Measurements from ENCODE around the gene PTBP1.
A peak's percentile ranks its signal among the peaks of the same experiment; 100 is the strongest.

The PTBP1 gene

DNA sequence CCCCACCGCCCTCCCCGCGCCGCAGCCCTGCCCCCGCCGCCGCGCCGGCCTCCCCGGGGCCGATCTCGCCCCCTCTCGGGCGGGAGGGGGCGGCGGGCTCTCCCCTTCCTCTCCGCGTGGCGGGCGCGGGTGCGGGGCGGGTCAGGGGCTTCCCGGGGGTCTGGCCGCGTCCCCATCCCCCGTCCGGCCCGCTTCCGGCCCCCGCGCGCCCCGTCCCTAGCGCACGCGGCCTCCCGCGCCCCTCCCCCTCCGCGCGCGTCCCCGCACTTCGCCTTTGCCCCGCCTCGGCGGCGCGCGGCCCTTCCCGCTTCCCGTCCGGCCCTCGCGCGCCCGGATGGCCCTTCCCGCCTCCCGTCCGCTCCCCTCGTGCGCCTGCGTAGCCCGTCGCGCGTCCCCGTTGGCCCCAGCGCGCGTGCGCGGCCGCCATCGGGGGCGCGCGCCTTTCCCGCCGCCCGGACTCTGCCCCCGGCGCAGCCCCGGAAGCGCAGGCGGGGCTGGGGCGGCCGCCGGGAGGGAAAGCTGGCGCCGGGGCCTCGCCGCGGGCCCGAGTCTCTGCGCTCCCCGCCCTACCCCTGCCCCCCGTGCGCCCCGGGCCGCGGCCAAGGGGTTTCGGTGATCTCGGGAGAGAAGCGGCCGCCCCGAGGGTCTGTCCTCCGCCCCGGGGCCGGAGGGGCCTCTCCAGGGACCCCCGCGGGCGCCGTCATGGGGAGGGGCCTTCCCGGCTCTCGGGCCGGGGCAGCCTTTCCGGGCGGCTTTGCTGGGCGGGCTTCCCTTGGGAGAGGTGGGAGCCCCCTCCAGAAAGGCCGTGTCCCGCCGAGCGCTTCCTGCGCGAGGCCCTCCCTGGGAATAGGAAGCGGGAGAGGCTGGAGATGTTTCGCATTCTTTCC is 519 bp downstream of the PTBP1 start:
- peaks cover 41% of the 10 kb centered on the region for H3K4me1 Mint-ChIP-seq (ENCODE audit: low read depth)
- H3K27ac Mint-ChIP-seq = peak overlapping the region; percentile 70
- H3K4me3 Mint-ChIP-seq = peak overlapping the region; percentile 88
- H3K36me3 Mint-ChIP-seq (ENCODE audit: low read depth) = peaks cover 48% of the 10 kb centered on the region
- no peaks in the 10 kb centered on the region for H3K9me3 Mint-ChIP-seq
- no peaks in the 10 kb centered on the region for H3K27me3 Mint-ChIP-seq
- intact Hi-C loops (cut with micrococcal nuclease) = loop anchor here (1.0 kb wide), 1 partner anchor 96 kb away; the partner anchor contains the start of genes MED16 and RNU6-9

DNA sequence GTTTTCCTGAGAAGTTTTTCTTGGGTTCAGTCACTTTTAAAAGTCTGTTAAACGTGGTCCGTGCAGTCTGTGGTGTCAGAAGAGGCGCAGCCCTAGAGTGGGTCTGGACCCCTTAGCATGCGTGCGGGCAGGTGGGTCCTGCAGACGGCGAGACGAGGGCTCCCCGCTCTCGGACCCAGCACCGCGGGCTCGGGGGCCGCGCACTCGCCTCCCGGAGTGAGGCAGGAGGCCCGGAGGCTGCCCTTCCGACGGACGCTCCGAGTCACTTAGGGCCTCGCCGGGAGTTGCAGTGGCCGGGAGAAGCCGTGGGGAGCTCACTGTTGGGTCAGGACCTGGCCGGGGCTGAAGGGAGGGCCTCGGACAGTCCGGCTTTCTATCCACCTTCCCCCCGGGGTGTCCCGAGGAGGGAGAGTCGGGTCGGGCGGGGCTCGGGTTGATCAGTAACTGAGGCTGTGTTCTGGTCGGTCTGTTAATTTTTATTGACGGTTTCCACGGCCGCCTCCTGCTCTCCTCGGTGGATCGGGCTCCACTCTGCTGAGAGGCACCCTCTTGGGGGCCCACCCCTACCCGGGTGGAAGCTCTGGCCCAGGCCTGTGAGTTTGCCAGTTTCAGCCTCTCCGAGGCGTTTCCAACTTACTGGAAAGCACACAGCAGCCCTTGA is 1.3 kb downstream of the PTBP1 start:
- Mint-ChIP-seq H3K4me1 (ENCODE audit: low read depth) (peaks cover 48% of the 10 kb centered on the region), H3K4me3 (peak overlapping the region; percentile 88), H3K9me3 (no peaks in the 10 kb centered on the region)

DNA sequence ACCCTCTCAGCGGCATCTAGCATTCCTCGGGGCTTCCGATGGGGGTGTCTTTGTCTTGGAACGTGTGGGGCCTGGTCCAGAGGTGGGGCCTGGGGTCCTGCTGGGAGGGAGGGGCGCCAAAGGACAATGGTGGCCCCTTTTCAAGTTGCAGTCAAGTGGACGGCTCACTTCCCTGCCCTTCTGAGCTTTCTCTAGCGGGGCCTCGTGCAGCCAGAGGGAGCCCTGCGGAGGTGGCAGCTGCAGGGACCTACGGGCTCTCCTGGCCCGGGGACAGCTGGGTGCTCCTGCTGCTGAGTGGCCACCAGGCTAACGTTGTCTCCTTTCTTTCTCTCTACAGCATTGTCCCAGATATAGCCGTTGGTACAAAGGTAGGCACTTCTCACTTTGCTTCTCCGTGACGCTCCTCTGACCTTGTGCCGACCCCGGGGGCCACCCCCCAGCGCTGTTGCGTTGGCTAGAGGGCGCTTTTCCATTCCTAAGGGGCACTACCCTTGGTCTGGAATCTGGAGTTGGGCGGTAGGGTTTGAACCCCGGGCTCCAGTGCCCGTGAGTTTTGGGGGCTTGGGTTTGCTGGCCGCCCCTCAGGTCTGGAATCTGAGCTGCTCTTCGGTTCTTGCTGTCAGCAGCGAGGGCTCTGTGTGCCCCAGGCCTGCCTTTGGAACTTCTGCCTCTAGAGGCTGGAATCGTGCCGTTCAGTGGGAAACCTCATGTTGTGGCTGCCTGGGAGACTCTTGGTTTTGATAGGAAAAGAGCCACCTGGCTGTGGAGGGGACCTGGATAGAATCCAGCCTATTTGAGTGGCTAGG is 2.0 kb downstream of the PTBP1 start:
- Mint-ChIP-seq H3K27me3 (no peaks in the 10 kb centered on the region), H3K27ac (peak overlapping the region; percentile 70), H3K4me1 (ENCODE audit: low read depth) (peaks cover 48% of the 10 kb centered on the region), H3K4me3 (peak overlapping the region; percentile 88), H3K9me3 (no peaks in the 10 kb centered on the region), H3K36me3 (ENCODE audit: low read depth) (peaks cover 63% of the 10 kb centered on the region)
- intact Hi-C loops (cut with micrococcal nuclease) = no loop called here

More for the DNA sequence above, 1.3 kb downstream of the PTBP1 start:
- no peaks in the 10 kb centered on the region for H3K27me3 Mint-ChIP-seq
- intact Hi-C loops (cut with micrococcal nuclease) = no loop called here
- peaks cover 56% of the 10 kb centered on the region for H3K36me3 Mint-ChIP-seq (ENCODE audit: low read depth)
- peak overlapping the region; percentile 70 for H3K27ac Mint-ChIP-seq

DNA sequence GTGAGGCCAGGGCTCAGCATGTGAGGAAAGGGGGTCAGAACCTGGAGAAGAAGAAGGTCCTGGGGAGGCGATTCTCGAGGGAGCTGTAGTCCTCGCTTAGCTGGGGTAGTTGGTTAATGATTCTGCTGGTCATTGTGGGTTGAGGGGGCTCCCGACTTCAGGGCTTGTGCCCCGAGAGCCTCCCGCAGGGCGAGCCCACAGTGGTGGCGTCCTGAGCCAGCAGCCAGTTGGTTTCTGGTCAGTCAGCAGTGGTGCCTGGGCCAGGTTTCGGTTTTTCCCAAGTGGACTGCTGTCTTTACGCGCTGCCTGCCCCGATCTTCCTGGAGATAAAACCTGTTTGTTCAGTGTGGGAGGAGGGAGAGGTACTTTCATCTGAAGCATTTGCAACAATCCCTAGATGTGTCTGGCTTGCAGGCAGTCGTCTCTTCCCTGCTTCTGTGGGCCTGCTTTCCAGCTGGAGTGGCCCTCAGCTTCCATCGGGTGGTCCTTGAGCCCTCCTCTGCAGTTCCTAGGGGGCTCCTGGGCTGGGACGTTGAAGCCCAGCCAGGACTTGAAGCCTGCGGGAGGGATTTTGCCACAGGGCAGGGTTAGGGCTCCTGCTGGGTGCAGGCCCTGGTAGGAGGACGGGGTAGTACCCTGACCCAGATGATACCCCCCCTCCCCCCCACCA is 3.2 kb downstream of the PTBP1 start:
- H3K36me3 Mint-ChIP-seq (ENCODE audit: low read depth) = peaks cover 75% of the 10 kb centered on the region
- H3K9me3 Mint-ChIP-seq = no peaks in the 10 kb centered on the region
- H3K4me1 Mint-ChIP-seq (ENCODE audit: low read depth) = peaks cover 48% of the 10 kb centered on the region
- no peaks in the 10 kb centered on the region for H3K27me3 Mint-ChIP-seq
- peak overlapping the region; percentile 25 for H3K4me3 Mint-ChIP-seq
- no peak overlapping the region for H3K27ac Mint-ChIP-seq
- intact Hi-C loops (cut with micrococcal nuclease) = no loop called here

DNA sequence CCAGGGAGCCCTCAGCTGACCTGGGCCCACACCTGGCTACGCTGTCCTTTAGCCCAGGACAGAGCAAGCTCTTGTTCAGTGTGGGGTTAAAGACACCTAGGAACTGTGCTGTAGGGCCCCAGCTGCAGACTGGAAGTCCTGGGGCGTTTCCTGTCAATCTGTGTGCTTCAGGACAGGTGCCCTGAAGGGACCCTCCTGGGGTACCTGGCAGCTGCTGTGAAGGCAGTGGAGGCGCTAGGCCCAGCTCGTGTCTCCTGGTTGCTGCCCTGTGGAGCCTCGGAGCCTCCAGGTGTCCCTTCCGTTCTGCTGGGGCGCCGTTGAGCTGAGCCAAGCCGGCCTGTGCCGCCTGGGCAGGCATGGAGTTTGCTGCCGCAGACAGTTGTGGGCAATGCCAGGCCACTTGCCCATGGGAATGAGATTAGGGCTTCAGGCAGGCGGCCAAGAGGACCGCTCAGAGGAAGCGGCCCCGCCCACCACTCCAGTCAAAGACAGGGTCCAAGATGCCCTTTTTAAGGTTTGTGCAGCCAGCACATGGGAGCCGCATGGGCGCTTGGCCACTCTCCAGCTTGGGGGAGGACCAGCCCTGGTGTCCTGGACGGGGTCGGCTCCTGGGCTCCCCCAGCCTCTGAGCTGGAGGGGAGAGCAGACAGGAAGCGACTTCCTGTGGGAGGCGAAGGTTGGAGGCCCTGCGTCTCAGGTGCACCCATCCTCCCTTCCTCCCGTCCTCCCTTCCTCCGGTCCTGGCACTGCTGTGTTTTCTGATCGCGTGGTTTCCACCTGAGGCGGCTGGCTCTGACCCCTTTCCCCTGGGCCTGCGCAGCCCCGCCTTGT is 4.0 kb downstream of the PTBP1 start:
- peak overlapping the region; percentile 44 for H3K4me3 Mint-ChIP-seq
- no peaks in the 10 kb centered on the region for H3K27me3 Mint-ChIP-seq
- no peaks in the 10 kb centered on the region for H3K9me3 Mint-ChIP-seq
- H3K27ac Mint-ChIP-seq = no peak overlapping the region
- H3K36me3 Mint-ChIP-seq (ENCODE audit: low read depth) = peaks cover 83% of the 10 kb centered on the region
- H3K4me1 Mint-ChIP-seq (ENCODE audit: low read depth) = peaks cover 48% of the 10 kb centered on the region
- intact Hi-C loops (cut with micrococcal nuclease) = no loop called here

DNA sequence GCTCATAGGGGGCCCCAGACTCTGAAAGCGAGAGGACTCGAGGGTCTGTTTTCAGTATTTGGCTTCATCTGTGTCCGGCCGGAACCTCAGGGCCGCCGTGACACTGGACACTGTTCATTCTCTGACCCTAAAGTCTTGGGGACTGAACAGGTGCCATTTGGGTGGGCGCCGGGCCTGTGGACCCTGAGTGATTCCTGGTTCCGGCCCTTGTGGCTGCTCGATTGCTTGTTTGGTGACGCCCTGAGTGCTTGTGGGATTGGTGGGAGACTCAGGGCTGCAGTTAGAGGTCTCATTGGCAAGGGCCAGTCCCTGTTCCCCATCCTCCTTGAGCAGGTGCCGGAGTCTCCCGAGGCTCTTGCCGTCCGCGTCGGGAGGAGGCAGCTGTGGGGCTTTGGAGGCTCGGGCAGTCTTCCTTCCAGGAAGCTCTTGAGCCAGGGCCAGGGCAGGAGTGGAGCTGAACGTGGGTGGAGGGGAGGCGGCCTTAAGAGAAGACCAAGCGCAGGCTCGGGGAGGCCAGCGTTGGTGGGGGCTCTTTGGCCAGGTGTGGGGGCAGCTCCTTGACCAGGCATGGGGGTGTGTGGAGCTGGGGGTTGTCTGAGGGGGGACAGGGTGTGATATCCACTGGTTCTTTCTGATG is 4.7 kb downstream of the PTBP1 start:
- no peaks in the 10 kb centered on the region for H3K27me3 Mint-ChIP-seq
- peaks cover 52% of the 10 kb centered on the region for H3K4me1 Mint-ChIP-seq (ENCODE audit: low read depth)
- intact Hi-C loops (cut with micrococcal nuclease) = no loop called here
- H3K4me3 Mint-ChIP-seq = no peak overlapping the region
- H3K36me3 Mint-ChIP-seq (ENCODE audit: low read depth) = peaks cover 90% of the 10 kb centered on the region
- H3K9me3 Mint-ChIP-seq = no peaks in the 10 kb centered on the region
- H3K27ac Mint-ChIP-seq = no peak overlapping the region

DNA sequence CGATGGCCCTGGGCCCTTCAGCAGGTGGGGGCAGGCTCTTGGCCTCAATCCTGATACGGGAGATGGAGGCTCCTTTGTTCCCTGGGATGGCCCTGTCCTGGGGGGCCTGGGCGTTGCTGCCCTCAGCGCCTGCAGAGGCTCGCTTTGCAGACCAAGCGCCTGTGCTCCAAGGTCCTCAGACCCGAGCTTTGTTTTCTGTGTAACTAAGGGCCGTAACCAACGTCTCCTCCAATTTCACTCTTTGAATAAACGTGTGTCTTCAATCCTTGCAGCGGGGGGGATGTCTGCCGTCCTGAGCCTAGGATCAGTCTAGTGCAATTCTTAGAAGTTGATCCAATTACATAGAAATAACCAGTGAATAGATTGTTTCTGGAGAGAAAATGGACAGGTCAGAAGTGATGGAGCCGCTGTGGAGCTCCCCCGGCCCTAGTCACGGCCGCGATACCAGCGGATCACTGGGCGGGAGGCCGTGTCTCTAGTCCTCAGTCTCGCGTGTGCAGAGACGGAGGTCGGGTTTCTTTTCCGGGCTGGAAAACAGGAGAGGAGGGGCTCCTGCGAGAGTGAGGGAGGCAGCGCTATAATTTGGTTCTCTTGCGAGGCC is 5.3 kb downstream of the PTBP1 start:
- Mint-ChIP-seq H3K36me3 (ENCODE audit: low read depth) (peaks cover 96% of the 10 kb centered on the region), H3K27ac (no peak overlapping the region), H3K27me3 (no peaks in the 10 kb centered on the region), H3K9me3 (no peaks in the 10 kb centered on the region), H3K4me1 (ENCODE audit: low read depth) (peaks cover 58% of the 10 kb centered on the region), H3K4me3 (no peak overlapping the region)
- intact Hi-C loops (cut with micrococcal nuclease) = no loop called here

DNA sequence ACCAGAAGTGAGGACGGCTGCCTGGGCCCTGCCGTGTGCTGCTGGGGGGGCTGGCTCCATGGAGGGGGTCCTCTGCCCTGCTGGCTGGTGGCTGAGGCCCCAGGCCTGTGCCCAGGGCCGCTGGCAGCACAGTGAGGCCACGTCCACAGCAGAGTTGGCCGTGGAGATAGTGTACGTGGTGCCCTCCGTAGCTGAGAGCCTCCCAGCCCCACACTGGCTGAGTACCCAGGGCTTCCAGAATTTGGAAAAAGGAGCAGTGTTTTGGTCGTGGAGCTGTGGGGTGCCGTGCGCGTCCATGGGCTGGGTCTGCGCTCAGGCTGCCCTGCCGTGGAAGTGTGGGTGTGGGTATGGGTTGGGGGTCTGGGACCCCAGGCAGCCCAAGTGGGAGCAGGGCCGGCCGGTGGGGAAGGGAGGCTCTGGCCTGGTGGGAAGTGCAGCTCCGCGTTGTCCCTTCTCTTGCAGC is 5.9 kb downstream of the PTBP1 start:
- intact Hi-C loops (cut with micrococcal nuclease) = no loop called here
- no peak overlapping the region for H3K4me3 Mint-ChIP-seq
- H3K4me1 Mint-ChIP-seq (ENCODE audit: low read depth) = peaks cover 62% of the 10 kb centered on the region
- H3K36me3 Mint-ChIP-seq (ENCODE audit: low read depth) = peaks cover 100% of the 10 kb centered on the region
- no peaks in the 10 kb centered on the region for H3K9me3 Mint-ChIP-seq
- H3K27ac Mint-ChIP-seq = no peak overlapping the region
- H3K27me3 Mint-ChIP-seq = no peaks in the 10 kb centered on the region

DNA sequence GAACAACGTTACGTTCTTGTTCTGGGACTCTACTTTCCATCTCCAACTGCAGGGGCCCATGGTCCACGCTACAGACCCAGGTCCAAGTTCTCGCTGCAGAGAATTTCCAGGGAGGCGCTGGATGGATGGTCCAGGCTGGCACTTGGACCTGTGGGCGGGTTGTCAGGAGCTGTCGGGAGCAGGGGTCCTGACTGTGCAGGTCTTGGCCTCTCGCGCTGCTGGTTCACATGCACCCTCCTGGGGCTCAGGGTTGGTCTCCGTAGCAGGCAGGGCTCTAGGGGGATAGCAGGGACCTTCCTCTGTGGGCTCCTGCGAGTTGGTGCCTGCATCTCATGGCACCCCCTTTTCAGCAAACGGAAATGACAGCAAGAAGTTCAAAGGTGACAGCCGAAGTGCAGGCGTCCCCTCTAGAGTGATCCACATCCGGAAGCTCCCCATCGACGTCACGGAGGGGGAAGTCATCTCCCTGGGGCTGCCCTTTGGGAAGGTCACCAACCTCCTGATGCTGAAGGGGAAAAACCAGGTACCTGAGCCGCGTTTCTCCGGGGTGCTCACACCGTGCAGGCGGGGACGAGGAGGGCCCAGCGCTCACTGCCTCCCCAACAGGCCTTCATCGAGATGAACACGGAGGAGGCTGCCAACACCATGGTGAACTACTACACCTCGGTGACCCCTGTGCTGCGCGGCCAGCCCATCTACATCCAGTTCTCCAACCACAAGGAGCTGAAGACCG is 6.6 kb downstream of the PTBP1 start:
- Mint-ChIP-seq H3K9me3 (no peaks in the 10 kb centered on the region), H3K27me3 (no peaks in the 10 kb centered on the region), H3K36me3 (ENCODE audit: low read depth) (peaks cover 100% of the 10 kb centered on the region), H3K4me3 (no peak overlapping the region), H3K4me1 (ENCODE audit: low read depth) (peaks cover 60% of the 10 kb centered on the region), H3K27ac (no peak overlapping the region)
- intact Hi-C loops (cut with micrococcal nuclease) = no loop called here

DNA sequence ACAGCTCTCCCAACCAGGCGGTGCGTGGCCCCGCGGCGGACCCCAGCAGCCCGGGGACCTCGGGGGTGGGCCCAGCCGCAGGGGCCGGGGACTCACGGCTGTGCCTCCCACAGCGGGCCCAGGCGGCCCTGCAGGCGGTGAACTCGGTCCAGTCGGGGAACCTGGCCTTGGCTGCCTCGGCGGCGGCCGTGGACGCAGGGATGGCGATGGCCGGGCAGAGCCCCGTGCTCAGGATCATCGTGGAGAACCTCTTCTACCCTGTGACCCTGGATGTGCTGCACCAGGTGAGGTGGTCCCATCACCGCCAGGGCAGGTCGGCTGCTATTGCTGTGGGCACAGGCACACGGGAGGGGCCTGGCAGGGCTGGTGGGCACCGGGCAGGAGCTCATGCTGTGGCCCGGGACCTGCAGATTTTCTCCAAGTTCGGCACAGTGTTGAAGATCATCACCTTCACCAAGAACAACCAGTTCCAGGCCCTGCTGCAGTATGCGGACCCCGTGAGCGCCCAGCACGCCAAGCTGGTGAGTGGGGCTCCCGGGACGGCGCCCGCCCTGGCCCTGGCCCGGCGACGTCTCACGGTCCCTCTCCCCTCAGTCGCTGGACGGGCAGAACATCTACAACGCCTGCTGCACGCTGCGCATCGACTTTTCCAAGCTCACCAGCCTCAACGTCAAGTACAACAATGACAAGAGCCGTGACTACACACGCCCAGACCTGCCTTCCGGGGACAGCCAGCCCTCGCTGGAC is 7.3 kb downstream of the PTBP1 start:
- Mint-ChIP-seq H3K4me3 (no peak overlapping the region), H3K27me3 (no peaks in the 10 kb centered on the region), H3K9me3 (no peaks in the 10 kb centered on the region), H3K36me3 (ENCODE audit: low read depth) (peaks cover 100% of the 10 kb centered on the region), H3K4me1 (ENCODE audit: low read depth) (peaks cover 53% of the 10 kb centered on the region), H3K27ac (no peak overlapping the region)
- intact Hi-C loops (cut with micrococcal nuclease) = no loop called here

DNA sequence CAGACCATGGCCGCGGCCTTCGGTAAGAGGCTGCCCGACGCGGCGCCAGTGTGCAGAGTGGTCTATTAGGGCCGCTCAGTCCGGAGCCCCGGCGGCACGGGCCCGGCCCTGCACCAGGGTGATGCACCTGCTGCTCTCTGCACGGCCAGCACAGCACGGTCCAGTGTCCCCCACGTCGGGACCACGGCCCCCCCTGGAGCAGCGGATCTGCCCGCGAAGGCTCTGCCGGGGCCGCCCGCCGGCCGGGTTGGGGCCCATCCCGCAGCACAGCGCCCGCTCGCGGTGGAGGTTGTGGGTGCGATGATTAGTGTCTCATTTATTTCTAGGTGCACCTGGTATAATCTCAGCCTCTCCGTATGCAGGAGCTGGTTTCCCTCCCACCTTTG is 7.9 kb downstream of the PTBP1 start:
- Mint-ChIP-seq H3K27ac (no peak overlapping the region), H3K9me3 (no peaks in the 10 kb centered on the region), H3K36me3 (ENCODE audit: low read depth) (peaks cover 100% of the 10 kb centered on the region), H3K27me3 (no peaks in the 10 kb centered on the region), H3K4me1 (ENCODE audit: low read depth) (peaks cover 47% of the 10 kb centered on the region), H3K4me3 (no peak overlapping the region)
- intact Hi-C loops (cut with micrococcal nuclease) = no loop called here

Data from dendritic cell treated with granulocyte-macrophage colony-stimulating factor and Interleukin-4, amounts not matched to agents 40 ng/mL and 50 ng/mL, for 4 days (primary cell).